WTC11 (cell line): ENCODE results near the gene PPP2R1A.

Source experiments
- ATF2 ChIP-seq: sonication (generic); formaldehyde crosslinking; IDR thresholded peaks from 2 replicates; pipeline ENCODE4 v1.8.1; 2022; ENCODE audit warnings: low read depth, missing genetic modification reagents, borderline replicate concordance
- SP1 ChIP-seq: sonication (generic); formaldehyde crosslinking; conservative IDR thresholded peaks from 2 replicates; pipeline ENCODE4 v1.8.1; 2022; ENCODE audit warnings: missing genetic modification reagents
- TEAD1 ChIP-seq: sonication (generic); formaldehyde crosslinking; IDR thresholded peaks from 2 replicates; pipeline ENCODE4 v1.8.0; 2022; ENCODE audit warnings: mild to moderate bottlenecking, missing genetic modification reagents
- TF ChIP-seq, protein P1 (sequence below): fragments of 200-600 bp; IDR thresholded peaks from 2 replicates; pipeline ENCODE4 v1.8.0; 2022; ENCODE audit warnings: antibody characterized with exemption
- TF ChIP-seq, protein P2 (sequence below): sonication (generic); formaldehyde crosslinking; IDR thresholded peaks from 2 replicates; pipeline ENCODE4 v1.8.0; 2022; ENCODE audit warnings: mild to moderate bottlenecking, missing genetic modification reagents
- TF ChIP-seq, protein P3 (sequence below): fragments of 250-450 bp; sonication (Bioruptor Pico); IDR thresholded peaks from 2 replicates; pipeline ENCODE4 v1.9.0; 2021; ENCODE audit warnings: moderate library complexity, mild to moderate bottlenecking, inconsistent platforms, borderline replicate concordance

GRCh38 chr19:52187407-52187806 is 2.4 kb upstream of the PPP2R1A start:
- TF ChIP-seq, protein P1, sequence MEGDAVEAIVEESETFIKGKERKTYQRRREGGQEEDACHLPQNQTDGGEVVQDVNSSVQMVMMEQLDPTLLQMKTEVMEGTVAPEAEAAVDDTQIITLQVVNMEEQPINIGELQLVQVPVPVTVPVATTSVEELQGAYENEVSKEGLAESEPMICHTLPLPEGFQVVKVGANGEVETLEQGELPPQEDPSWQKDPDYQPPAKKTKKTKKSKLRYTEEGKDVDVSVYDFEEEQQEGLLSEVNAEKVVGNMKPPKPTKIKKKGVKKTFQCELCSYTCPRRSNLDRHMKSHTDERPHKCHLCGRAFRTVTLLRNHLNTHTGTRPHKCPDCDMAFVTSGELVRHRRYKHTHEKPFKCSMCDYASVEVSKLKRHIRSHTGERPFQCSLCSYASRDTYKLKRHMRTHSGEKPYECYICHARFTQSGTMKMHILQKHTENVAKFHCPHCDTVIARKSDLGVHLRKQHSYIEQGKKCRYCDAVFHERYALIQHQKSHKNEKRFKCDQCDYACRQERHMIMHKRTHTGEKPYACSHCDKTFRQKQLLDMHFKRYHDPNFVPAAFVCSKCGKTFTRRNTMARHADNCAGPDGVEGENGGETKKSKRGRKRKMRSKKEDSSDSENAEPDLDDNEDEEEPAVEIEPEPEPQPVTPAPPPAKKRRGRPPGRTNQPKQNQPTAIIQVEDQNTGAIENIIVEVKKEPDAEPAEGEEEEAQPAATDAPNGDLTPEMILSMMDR = no peak
- TF ChIP-seq, protein P2, sequence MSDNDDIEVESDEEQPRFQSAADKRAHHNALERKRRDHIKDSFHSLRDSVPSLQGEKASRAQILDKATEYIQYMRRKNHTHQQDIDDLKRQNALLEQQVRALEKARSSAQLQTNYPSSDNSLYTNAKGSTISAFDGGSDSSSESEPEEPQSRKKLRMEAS (CRISPR knock-in tag) = no peak
- TF ChIP-seq ATF2 = no peak
- no peak for TF ChIP-seq TEAD1 (CRISPR knock-in tag)
- TF ChIP-seq, protein P3, sequence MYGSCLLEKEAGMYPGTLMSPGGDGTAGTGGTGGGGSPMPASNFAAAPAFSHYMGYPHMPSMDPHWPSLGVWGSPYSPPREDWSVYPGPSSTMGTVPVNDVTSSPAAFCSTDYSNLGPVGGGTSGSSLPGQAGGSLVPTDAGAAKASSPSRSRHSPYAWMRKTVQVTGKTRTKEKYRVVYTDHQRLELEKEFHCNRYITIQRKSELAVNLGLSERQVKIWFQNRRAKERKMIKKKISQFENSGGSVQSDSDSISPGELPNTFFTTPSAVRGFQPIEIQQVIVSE (CRISPR knock-in tag) = no peak
- TF ChIP-seq SP1 (CRISPR knock-in tag) = no peak
